D341Med (cell line): ENCODE data around the gene KCNK2.

Experiments
- DNase-seq: peaks from one replicate; pipeline ENCODE4 v3.0.0; 2012; ENCODE audit warnings: low spot score

The KCNK2 gene

GRCh38 chr1:215095524-215095923 is 13.0 kb downstream of the KCNK2 start:
- DNase-seq = no peak

GRCh38 chr1:215101511-215101910 is 19.0 kb downstream of the KCNK2 start:
- no peak for DNase-seq

- DNase-seq = no peak
Observed at GRCh38 chr1:215104283-215104682, 21.7 kb downstream of the KCNK2 start.

DNA sequence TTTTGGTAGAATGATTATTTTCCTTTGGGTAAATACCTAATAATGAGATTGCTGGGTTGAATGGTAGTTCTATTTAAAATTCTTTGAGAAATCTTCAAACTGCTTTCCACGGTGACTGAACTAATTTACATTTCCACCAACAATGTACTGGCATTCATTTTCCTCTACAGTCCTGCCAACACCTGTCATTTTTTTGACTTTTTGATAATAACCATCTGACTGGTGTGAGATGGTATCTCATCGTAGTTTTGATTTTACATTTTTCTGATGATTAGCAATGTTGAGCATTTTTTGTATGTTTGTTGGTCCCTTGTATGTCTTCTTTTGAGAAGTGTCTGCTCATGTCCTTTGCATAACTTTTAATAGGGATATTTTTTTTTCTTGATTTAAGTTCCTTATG is 23.5 kb downstream of the KCNK2 start:
- DNase-seq = no peak

- no peak for DNase-seq
Observed at GRCh38 chr1:215109171-215109570, 26.6 kb downstream of the KCNK2 start.

GRCh38 chr1:215111916-215112315 is 29.4 kb downstream of the KCNK2 start:
- no peak for DNase-seq

DNA sequence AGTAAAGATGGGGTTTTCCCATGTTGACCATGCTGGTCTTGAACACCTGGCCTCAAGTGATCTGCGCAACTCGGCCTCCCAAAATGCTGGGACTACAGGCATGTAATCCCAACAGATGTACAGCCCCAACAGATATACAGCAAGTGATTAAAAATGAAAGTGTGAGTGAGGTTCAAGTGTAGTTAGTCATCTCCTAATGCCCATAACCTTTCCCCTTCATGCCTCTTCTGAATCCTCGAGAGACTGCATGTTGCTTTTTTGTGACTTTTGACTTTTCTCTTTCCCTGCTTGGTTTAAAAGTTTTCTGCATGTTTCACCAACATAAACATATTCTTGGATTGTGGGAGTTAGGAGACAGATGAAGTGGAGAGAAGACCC is 31.2 kb downstream of the KCNK2 start:
- DNase-seq = no peak

DNA sequence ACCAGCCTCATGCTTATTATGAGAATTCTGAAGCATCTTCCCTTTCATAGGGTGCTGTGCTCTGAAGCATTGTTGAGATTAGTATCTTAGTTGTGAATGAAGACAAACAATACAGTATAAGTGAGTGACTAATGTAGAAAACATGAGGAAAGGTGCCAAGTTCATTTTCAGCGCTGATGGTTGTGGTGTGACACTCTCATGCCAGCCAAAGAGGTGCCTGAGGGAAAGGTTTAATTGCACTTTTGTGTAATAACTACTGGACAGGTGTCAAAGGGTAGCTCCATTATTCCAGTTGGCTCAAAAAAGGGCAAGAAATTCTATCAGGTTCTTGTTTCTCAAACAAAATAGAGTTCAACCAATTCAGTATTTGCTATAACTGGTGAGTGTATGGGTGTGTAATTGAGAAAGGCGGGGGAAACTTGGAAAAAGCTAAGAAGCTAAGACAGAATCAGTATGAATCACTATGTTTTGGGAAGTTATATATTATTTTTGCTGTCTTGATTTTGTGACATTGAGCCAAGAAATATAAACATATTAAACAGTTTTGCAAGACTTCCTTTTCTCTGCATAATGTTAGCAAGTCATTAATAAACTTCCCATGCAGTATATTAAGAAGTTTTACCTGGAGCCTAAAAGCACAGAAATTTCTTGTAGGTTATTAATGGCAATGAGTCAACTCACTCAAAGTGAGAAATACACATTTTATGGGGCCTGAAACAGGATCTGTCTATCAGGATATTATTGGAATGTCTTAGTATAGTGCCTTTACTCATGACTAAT is 31.8 kb downstream of the KCNK2 start:
- no peak for DNase-seq

DNA sequence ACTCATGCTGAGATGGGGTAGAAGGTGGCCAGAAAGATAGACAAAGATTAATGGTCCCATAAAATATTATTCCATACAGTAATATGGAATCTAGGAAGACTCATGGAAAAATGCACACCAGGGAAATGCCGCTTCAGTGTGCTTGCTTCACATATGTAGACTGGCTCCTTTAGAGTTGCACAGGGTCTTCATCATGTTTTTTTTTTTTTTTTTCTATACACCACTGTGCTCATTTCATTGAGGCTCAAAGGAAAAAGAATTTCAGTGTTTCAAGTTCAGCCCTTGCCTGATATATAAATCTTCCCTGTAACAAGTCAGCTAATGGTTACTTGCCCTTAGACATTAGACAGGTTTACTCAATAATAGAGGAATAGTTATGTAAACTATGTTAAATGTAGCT is 33.2 kb downstream of the KCNK2 start:
- DNase-seq = no peak

DNA sequence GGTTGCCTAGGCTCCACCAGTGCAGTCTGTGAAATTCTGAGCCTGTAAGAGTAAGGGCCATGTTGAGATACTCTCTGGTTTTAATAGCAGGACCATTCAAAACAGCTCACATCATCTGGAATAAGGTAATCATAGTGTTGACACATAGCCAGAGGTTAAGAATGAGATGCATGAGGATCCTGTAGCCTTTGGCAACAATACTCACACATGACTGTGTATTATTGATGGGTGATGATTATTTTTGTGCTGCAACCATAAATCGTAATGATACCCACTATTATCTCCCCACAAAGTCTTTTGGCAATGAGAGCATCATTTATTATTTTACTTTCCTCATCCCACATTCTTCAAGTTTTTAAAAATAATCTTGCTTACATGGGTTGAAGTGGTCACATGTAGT is 35.5 kb downstream of the KCNK2 start:
- DNase-seq = no peak

DNA sequence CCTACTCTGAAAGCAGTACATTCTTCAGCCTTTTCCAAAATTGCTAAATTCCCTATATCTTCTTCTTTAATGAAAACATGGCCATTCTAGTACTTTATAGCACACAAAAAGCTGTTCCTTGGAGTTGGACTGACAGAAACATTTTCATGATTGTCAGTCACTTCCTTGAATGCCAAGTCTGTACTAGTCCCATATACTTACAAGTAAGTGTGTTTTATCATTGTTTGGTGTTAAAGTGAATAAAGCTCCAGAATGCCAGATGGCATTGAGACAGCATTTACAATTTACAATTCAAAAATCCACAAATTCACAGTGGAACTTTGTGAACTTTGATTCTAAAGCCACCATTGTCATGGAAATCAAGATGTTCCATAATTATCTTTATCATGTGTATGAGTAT is 36.5 kb downstream of the KCNK2 start:
- DNase-seq = no peak

- DNase-seq = no peak
Observed at GRCh38 chr1:215119719-215120365, 37.3 kb downstream of the KCNK2 start.

GRCh38 chr1:215128504-215128903 is 46.0 kb downstream of the KCNK2 start:
- no peak for DNase-seq

GRCh38 chr1:215131291-215131690 is 48.8 kb downstream of the KCNK2 start:
- DNase-seq = no peak

DNA sequence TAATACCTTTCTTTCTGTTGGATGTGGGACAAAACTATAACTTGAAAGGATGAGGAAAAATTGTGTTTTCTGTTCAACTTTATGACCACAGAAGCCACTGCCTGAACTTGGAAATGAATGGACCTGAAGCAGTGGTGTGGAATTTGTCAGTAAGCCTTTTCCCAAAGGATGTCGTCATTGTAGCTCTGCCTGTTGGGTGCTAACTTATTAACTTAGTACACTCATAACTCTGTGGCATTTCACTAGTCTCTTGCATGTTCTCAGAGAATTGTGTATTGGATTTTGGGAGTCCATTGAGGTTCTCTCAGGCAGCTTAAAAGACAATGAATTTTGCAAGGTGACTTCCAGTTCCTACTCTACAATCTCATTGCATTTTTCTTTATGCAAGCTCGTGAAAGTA is 49.6 kb downstream of the KCNK2 start:
- DNase-seq = no peak

GRCh38 chr1:215133532-215133931 is 51.0 kb downstream of the KCNK2 start:
- no peak for DNase-seq

DNA sequence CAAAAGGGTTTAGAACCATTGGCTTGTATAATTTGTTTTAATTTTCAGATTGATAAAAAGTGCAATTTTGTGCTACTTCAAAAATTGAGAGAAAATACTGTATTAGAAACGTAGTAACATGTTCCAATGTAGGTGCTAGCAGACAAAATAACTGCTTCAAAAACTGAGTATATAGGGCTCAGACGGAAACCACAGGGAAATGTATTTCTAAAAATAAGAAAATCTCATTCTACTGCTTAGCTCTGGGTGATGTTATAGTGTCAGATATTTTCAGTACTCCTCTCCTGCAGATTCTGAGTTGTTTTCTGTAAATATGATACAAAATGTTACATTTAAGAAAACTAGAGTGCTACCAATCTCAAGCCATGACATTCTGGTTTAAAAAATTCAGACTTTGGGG is 55.4 kb downstream of the KCNK2 start:
- DNase-seq = no peak

- DNase-seq = no peak
Observed at GRCh38 chr1:215140135-215140534, 57.6 kb downstream of the KCNK2 start.

DNA sequence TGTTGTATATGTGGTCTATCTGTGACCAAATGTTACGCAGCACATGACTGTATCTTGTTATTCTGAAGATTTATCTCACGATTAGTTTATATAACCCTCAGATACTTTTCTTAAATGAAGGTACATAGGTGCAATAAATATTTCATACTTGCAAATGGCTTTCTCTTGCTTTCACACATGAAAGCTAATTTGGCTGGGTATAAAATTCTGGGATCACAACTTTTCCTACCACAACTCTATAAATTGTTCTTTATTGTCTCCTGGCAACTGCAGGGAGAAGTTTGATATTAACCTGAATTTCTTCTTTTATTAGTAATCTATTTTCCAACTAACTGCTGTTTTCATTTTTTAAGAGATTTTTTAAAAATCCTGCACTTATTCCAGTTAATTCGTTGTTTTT is 58.9 kb downstream of the KCNK2 start:
- DNase-seq = no peak

GRCh38 chr1:215143497-215143896 is 61.0 kb downstream of the KCNK2 start:
- no peak for DNase-seq

- DNase-seq = peak; percentile 39
Observed at GRCh38 chr1:215146240-215146975, 63.9 kb downstream of the KCNK2 start.

- no peak for DNase-seq
Observed at GRCh38 chr1:215147024-215147423, 64.5 kb downstream of the KCNK2 start.

GRCh38 chr1:215151841-215152549 is 69.5 kb downstream of the KCNK2 start:
- DNase-seq = no peak
